IMR-90 (cell line): ENCODE results near the gene ATP9B. TPM values are rescaled to one million over a fixed set of nuclear protein-coding genes. Genes with fewer than 3 reads are reported as not detected.

Experiments used
- ATAC-seq: fragments of 200-7000 bp; cut with Tn5 transposase; 2 replicates; pipeline ENCODE4 v1.9.1; 2020; ENCODE audit warnings: low read depth, mild to moderate bottlenecking, moderate library complexity
- BruUV-seq: library from RNA; stranded (reverse); fragments of 400-500 nt; replicated peaks from 2 replicates; lab custom pipeline; 2021; lab: Mats Ljungman, UMichigan
- CTCF ChIA-PET: fragments of 300-600 bp; formaldehyde crosslinking; extraction: SDS; loops from one replicate; lab custom pipeline; 2021; ENCODE audit warnings: antibody characterized with exemption; lab: Yijun Ruan, JAX
- POLR2A ChIA-PET: fragments of 300-600 bp; sonication (Branson Sonifier 250); formaldehyde crosslinking; loops from one replicate; lab custom pipeline; 2022; ENCODE audit warnings: antibody characterized with exemption; ENCODE audit not compliant: unreplicated experiment; lab: Charles Lee
- DNase-seq: peaks from one replicate; pipeline ENCODE4 v3.0.0; 2013
- H2AFZ ChIP-seq: replicated peaks from 2 replicates; pipeline ENCODE3; 2013; ENCODE audit warnings: low read length, mild to moderate bottlenecking; ENCODE audit not compliant: poor library complexity
- H2AK5ac ChIP-seq: 2 replicates; pipeline ENCODE4 v1.6.1; 2013; ENCODE audit warnings: low read depth, low read length, inconsistent platforms
- H2AK9ac ChIP-seq: replicated peaks from 2 replicates; pipeline ENCODE3; 2013; ENCODE audit warnings: mild to moderate bottlenecking, low read depth, low read length, moderate library complexity; ENCODE audit not compliant: poor library complexity
- H2BK120ac ChIP-seq: 2 replicates; pipeline ENCODE4 v1.6.1; 2013; ENCODE audit warnings: low read depth, low read length, inconsistent platforms
- H2BK15ac ChIP-seq: 3 replicates; pipeline ENCODE4 v1.6.1; 2013; ENCODE audit warnings: low read depth, low read length, inconsistent platforms
- H2BK20ac ChIP-seq: 2 replicates; pipeline ENCODE4 v1.6.1; 2013; ENCODE audit warnings: low read depth, mild to moderate bottlenecking, inconsistent platforms, low read length, moderate library complexity
- H2BK5ac ChIP-seq: 2 replicates; pipeline ENCODE4 v1.6.1; 2013; ENCODE audit warnings: mild to moderate bottlenecking, low read depth, low read length, inconsistent platforms; ENCODE audit not compliant: poor library complexity, severe bottlenecking
- H3K14ac ChIP-seq: replicated peaks from 2 replicates; pipeline ENCODE4 v1.6.1; 2013; ENCODE audit warnings: low read depth, low read length, inconsistent platforms
- H3K18ac ChIP-seq: 2 replicates; pipeline ENCODE4 v1.6.1; 2013; ENCODE audit warnings: low read depth, low read length, control low read depth
- H3K23ac ChIP-seq: 2 replicates; pipeline ENCODE4 v1.6.1; 2013; ENCODE audit warnings: low read depth, low read length, inconsistent platforms
- H3K27ac ChIP-seq: 2 replicates; pipeline ENCODE4 v1.5.1; 2013; ENCODE audit warnings: mild to moderate bottlenecking, control low read depth, low read length; ENCODE audit not compliant: insufficient read depth
- H3K27me3 ChIP-seq: 2 replicates; pipeline ENCODE4 v1.6.1; 2013; ENCODE audit warnings: low read length; ENCODE audit not compliant: control insufficient read depth, insufficient read depth
- H3K36me3 ChIP-seq: 2 replicates; pipeline ENCODE4 v1.6.1; 2013; ENCODE audit warnings: low read length, mixed read lengths; ENCODE audit not compliant: control insufficient read depth, insufficient read depth
- H3K4ac ChIP-seq: 2 replicates; pipeline ENCODE4 v1.6.1; 2013; ENCODE audit warnings: low read depth, low read length, inconsistent platforms
- H3K4me1 ChIP-seq: 2 replicates; pipeline ENCODE4 v1.6.1; 2013; ENCODE audit warnings: low read length, mixed read lengths; ENCODE audit not compliant: control insufficient read depth, insufficient read depth
- H3K4me2 ChIP-seq: 2 replicates; pipeline ENCODE4 v1.6.1; 2013; ENCODE audit warnings: low read depth, mild to moderate bottlenecking, control low read depth, low read length, moderate library complexity
- H3K4me3 ChIP-seq: 2 replicates; pipeline ENCODE4 v1.5.1; 2013; ENCODE audit warnings: low read depth, mild to moderate bottlenecking, control low read depth, low read length, moderate library complexity; ENCODE audit not compliant: insufficient read depth
- H3K56ac ChIP-seq: 2 replicates; pipeline ENCODE4 v1.6.1; 2013; ENCODE audit warnings: low read length, inconsistent platforms; ENCODE audit not compliant: insufficient read depth; ENCODE audit errors: extremely low read depth
- H3K79me1 ChIP-seq, 2 experiments: 2 replicates each; pipeline ENCODE4 v1.6.1; 2013; ENCODE audit warnings: low read length in 2 of 2, inconsistent platforms in 1 of 2, low read depth in 1 of 2
- H3K9ac ChIP-seq: 2 replicates; pipeline ENCODE4 v1.6.1; 2013; ENCODE audit warnings: low read depth, low read length, control low read depth
- H3K9me1 ChIP-seq: 2 replicates; pipeline ENCODE4 v1.6.1; 2013; ENCODE audit warnings: low read length, inconsistent platforms; ENCODE audit not compliant: insufficient read depth
- H3K9me3 ChIP-seq: 2 replicates; pipeline ENCODE4 v1.6.1; 2013; ENCODE audit warnings: low read length; ENCODE audit not compliant: control insufficient read depth, insufficient read depth
- H4K20me1 ChIP-seq: 2 replicates; pipeline ENCODE4 v1.6.1; 2013; ENCODE audit warnings: low read length, inconsistent platforms; ENCODE audit not compliant: insufficient read depth
- H4K5ac ChIP-seq: 2 replicates; pipeline ENCODE4 v1.6.1; 2013; ENCODE audit warnings: mild to moderate bottlenecking, low read depth, low read length, control low read depth
- H4K8ac ChIP-seq, 2 experiments: 2 replicates each; pipeline ENCODE4 v1.6.1; 2013; ENCODE audit warnings: low read depth in 2 of 2, low read length in 2 of 2, control low read depth in 1 of 2, inconsistent platforms in 1 of 2
- H4K91ac ChIP-seq: 2 replicates; pipeline ENCODE4 v1.6.1; 2013; ENCODE audit warnings: low read depth, low read length, inconsistent platforms; ENCODE audit not compliant: insufficient read depth
- BHLHE40 ChIP-seq: fragments of 150-350 bp; IDR thresholded peaks from 2 replicates; pipeline ENCODE4 v1.6.1; 2016; ENCODE audit warnings: mild to moderate bottlenecking, low read depth, low read length
- CEBPB ChIP-seq: IDR thresholded peaks from 2 replicates; pipeline ENCODE4 v1.6.1; 2012; ENCODE audit warnings: low read depth, low read length, improper control_type of control experiment
- CHD1 ChIP-seq: IDR thresholded peaks from 2 replicates; pipeline ENCODE4 v1.6.1; 2012; ENCODE audit warnings: low read depth, low read length, improper control_type of control experiment
- MAFK ChIP-seq: IDR thresholded peaks from 2 replicates; pipeline ENCODE4 v1.6.1; 2012; ENCODE audit warnings: low read depth, low read length, improper control_type of control experiment
- RCOR1 ChIP-seq: IDR thresholded peaks from 2 replicates; pipeline ENCODE4 v1.6.1; 2012; ENCODE audit warnings: mild to moderate bottlenecking, low read length, improper control_type of control experiment; ENCODE audit not compliant: insufficient replicate concordance
- whole genome bisulfite sequencing, 2 experiments: methylation state at CpG; one replicate each; pipeline versions ENCODE4 v1.1.5 to v1.1.7; 2013; ENCODE audit warnings: missing lambda C conversion rate in 2 of 2; ENCODE audit not compliant: insufficient read length in 1 of 2; ENCODE audit errors: extremely low coverage in 2 of 2; 5-methylcytosine and 5-hydroxymethylcytosine counted together
- dilution Hi-C: fragments of 300-500 bp; cut with HindIII; formaldehyde crosslinking; loops from one replicate; pipeline ENCODE4 v1.14.3; 2018; ENCODE audit warnings: low sequenced_read_pairs; ENCODE audit not compliant: unreplicated experiment
- in situ Hi-C: fragments of 300-500 bp; cut with MboI; formaldehyde crosslinking; loops from 3 replicates; pipeline ENCODE4 v1.14.3; 2019; ENCODE audit warnings: low sequenced_read_pairs, inconsistent platforms, mixed read lengths
- intact Hi-C: fragments of 100-400 bp; cut with micrococcal nuclease; formaldehyde crosslinking; loops from 2 replicates; pipeline ENCODE4 v1.10.0; 2022
- polyA plus RNA-seq, 3 experiments: library from polyadenylated mRNA; depleted of rRNA; stranded (reverse); fragments of >200 nt; gene quantifications; 2 replicates each; pipeline ENCODE4 v1.2.3, GENCODE V29; 2012; ENCODE audit warnings: low replicate concordance in 1 of 3
- total RNA-seq: library from RNA; depleted of rRNA; stranded (reverse); fragments of >200 nt; gene quantifications from 2 replicates; pipeline ENCODE4 v1.2.3, GENCODE V29; 2012
- TF ChIP-seq, protein P1 (sequence below): fragments of 150-350 bp; IDR thresholded peaks from 2 replicates; pipeline ENCODE4 v1.6.1; 2016; ENCODE audit warnings: low read depth, mild to moderate bottlenecking, low read length, moderate library complexity, borderline replicate concordance
- TF ChIP-seq, protein P2 (sequence below): fragments of 150-350 bp; IDR thresholded peaks from 2 replicates; pipeline ENCODE4 v1.6.1; 2017; ENCODE audit warnings: mild to moderate bottlenecking, antibody characterized with exemption, low read length, low read depth

The ATP9B gene
- total and polyA plus RNA-seq, 2 of the 4 experiments (the other 2 are of a cell fraction), result 11.0 to 11.5 TPM

- no peaks in the 10 kb centered on the region for H3K9me1 ChIP-seq
- H3K18ac ChIP-seq, result no peak overlapping the region
- intact Hi-C loops (no loop called here), dilution Hi-C loops (no loop called here), in situ Hi-C loops (no loop called here)
- H4K20me1 ChIP-seq, result no peaks in the 10 kb centered on the region
- H2BK5ac ChIP-seq, result no peak overlapping the region
- no peaks in the 10 kb centered on the region for H3K9me3 ChIP-seq
- no peak overlapping the region for H3K4me2 ChIP-seq
- no peak overlapping the region for H2AK9ac ChIP-seq
- no peak overlapping the region for H3K9ac ChIP-seq
- H3K4ac ChIP-seq, result no peak overlapping the region
- H3K79me1 ChIP-seq, result no peaks in the 10 kb centered on the region
- H2BK120ac ChIP-seq, result no peak overlapping the region
- no peak overlapping the region for H2AFZ ChIP-seq
- no TSS peak for BruUV-seq
- H2AK5ac ChIP-seq, result no peak overlapping the region
- peaks cover 4% of the 10 kb centered on the region for H3K4me1 ChIP-seq
- ChIA-PET POLR2A (no interaction called here), CTCF (no interaction called here)
- no peak overlapping the region for H2BK20ac ChIP-seq
- no peak overlapping the region for H3K14ac ChIP-seq
- no peak overlapping the region for H3K27ac ChIP-seq
- TF ChIP-seq CEBPB (no peak), CHD1 (no peak), MAFK (no peak), BHLHE40 (no peak), RCOR1 (no peak)
- TF ChIP-seq, protein P1, sequence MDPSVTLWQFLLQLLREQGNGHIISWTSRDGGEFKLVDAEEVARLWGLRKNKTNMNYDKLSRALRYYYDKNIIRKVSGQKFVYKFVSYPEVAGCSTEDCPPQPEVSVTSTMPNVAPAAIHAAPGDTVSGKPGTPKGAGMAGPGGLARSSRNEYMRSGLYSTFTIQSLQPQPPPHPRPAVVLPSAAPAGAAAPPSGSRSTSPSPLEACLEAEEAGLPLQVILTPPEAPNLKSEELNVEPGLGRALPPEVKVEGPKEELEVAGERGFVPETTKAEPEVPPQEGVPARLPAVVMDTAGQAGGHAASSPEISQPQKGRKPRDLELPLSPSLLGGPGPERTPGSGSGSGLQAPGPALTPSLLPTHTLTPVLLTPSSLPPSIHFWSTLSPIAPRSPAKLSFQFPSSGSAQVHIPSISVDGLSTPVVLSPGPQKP, result no peak
- TF ChIP-seq, protein P2, sequence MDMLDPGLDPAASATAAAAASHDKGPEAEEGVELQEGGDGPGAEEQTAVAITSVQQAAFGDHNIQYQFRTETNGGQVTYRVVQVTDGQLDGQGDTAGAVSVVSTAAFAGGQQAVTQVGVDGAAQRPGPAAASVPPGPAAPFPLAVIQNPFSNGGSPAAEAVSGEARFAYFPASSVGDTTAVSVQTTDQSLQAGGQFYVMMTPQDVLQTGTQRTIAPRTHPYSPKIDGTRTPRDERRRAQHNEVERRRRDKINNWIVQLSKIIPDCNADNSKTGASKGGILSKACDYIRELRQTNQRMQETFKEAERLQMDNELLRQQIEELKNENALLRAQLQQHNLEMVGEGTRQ, result no peak
- no peak overlapping the region for H3K4me3 ChIP-seq
- no peak overlapping the region for H3K23ac ChIP-seq
- H4K91ac ChIP-seq, result no peak overlapping the region
- no peaks in the 10 kb centered on the region for H3K36me3 ChIP-seq
- H3K56ac ChIP-seq, result no peak overlapping the region
- no peak overlapping the region for H4K8ac ChIP-seq
- H3K27me3 ChIP-seq, result peaks cover 33% of the 10 kb centered on the region
- no peak for ATAC-seq
- 46% methylated on average over 5 of the region's 8 CpGs; no CpG with 5 or more reads in 1 of the 2 experiments for WGBS, 2 experiments
- no peak overlapping the region for H4K5ac ChIP-seq
- no peak overlapping the region for H2BK15ac ChIP-seq
- DNase-seq, result no peak
Measured at GRCh38 chr18:79392226-79392625, 323.0 kb downstream of the ATP9B start.
